ENCODE results near the gene F2RL1. TPM values are rescaled to one million over a fixed set of nuclear protein-coding genes. Genes with fewer than 3 reads are reported as not detected.
"Not testable (repeated sequence)": the region's sequence is repeated elsewhere in the genome, so short reads cannot be mapped to it uniquely, and the experiment has no call there.

The F2RL1 gene
- total RNA-seq, 1 donor from 2014 or later = 25.5 TPM

- no peak for FAIRE-seq
Observed at GRCh38 chr5:76808141-76808691, 10.6 kb upstream of the F2RL1 start.

GRCh38 chr5:76809141-76809540 is 9.7 kb upstream of the F2RL1 start:
- no peak for FAIRE-seq
- TF ChIP-seq CTCF (IDR thresholded peaks at IDR 0.05; ENCODE audit: insufficient read depth, low read length, severe bottlenecking) = no peak

More at GRCh38 chr5:76808141-76808691, 10.6 kb upstream of the F2RL1 start:
- DNase-seq (ENCODE audit: low read depth) = no peak
- Histone ChIP-seq H3K4me3 (ENCODE audit: low read depth, low read length) (no peak overlapping the region), H3K36me3 (ENCODE audit: control insufficient read depth, insufficient read depth, low read length) (no peaks in the 10 kb centered on the region), H3K27me3 (ENCODE audit: control insufficient read depth, insufficient read depth, low read length) (no peaks in the 10 kb centered on the region)
- no peak for TF ChIP-seq CTCF (IDR thresholded peaks at IDR 0.05; ENCODE audit: insufficient read depth, low read length, severe bottlenecking)

GRCh38 chr5:76810236-76810635 is 8.6 kb upstream of the F2RL1 start:
- DNase-seq (ENCODE audit: low read depth) (no peak), FAIRE-seq (no peak)
- no peak for TF ChIP-seq CTCF (IDR thresholded peaks at IDR 0.05; ENCODE audit: insufficient read depth, low read length, severe bottlenecking)
- H3K36me3 ChIP-seq (ENCODE audit: control insufficient read depth, insufficient read depth, low read length) = no peaks in the 10 kb centered on the region
- H3K4me3 ChIP-seq (ENCODE audit: low read depth, low read length) = no peak overlapping the region
- H3K27me3 ChIP-seq (ENCODE audit: control insufficient read depth, insufficient read depth, low read length) = no peaks in the 10 kb centered on the region

More at GRCh38 chr5:76809141-76809540, 9.7 kb upstream of the F2RL1 start:
- Histone ChIP-seq H3K36me3 (ENCODE audit: control insufficient read depth, insufficient read depth, low read length) (no peaks in the 10 kb centered on the region), H3K27me3 (ENCODE audit: control insufficient read depth, insufficient read depth, low read length) (no peaks in the 10 kb centered on the region), H3K4me3 (ENCODE audit: low read depth, low read length) (no peak overlapping the region)
- DNase-seq (ENCODE audit: low read depth) = no peak

- FAIRE-seq (peak; percentile 85), DNase-seq (ENCODE audit: low read depth) (peak; percentile 99)
- Histone ChIP-seq H3K4me3 (ENCODE audit: low read depth, low read length) (no peak overlapping the region), H3K36me3 (ENCODE audit: control insufficient read depth, insufficient read depth, low read length) (no peaks in the 10 kb centered on the region), H3K27me3 (ENCODE audit: control insufficient read depth, insufficient read depth, low read length) (no peaks in the 10 kb centered on the region)
- no peak for TF ChIP-seq CTCF (IDR thresholded peaks at IDR 0.05; ENCODE audit: insufficient read depth, low read length, severe bottlenecking)
Observed at GRCh38 chr5:76811214-76811613, 7.6 kb upstream of the F2RL1 start.

GRCh38 chr5:76812209-76812608 is 6.6 kb upstream of the F2RL1 start:
- not testable (repeated sequence) for H3K36me3 ChIP-seq (ENCODE audit: control insufficient read depth, insufficient read depth, low read length); DNase-seq (ENCODE audit: low read depth); H3K27me3 ChIP-seq (ENCODE audit: control insufficient read depth, insufficient read depth, low read length); H3K4me3 ChIP-seq (ENCODE audit: low read depth, low read length); FAIRE-seq

GRCh38 chr5:76813982-76814562 is 4.8 kb upstream of the F2RL1 start:
- Histone ChIP-seq H3K36me3 (ENCODE audit: control insufficient read depth, insufficient read depth, low read length) (no peaks in the 10 kb centered on the region), H3K4me3 (ENCODE audit: low read depth, low read length) (no peak overlapping the region), H3K27me3 (ENCODE audit: control insufficient read depth, insufficient read depth, low read length) (no peaks in the 10 kb centered on the region)
- no peak for FAIRE-seq
- DNase-seq (ENCODE audit: low read depth) = peak; percentile 97
- TF ChIP-seq CTCF (IDR thresholded peaks at IDR 0.05; ENCODE audit: insufficient read depth, low read length, severe bottlenecking) = no peak
